Heart left ventricle (tissue), 16 donors: ENCODE data around the gene CACNA1C. TPM values are rescaled to one million over a fixed set of nuclear protein-coding genes. Genes with fewer than 3 reads are reported as not detected.

ENCODE experiments used
- ATAC-seq, 4 donors: fragments of 200-7000 bp; cut with Tn5 transposase; one replicate each; pipeline ENCODE4 v1.9.1; 2020 to 2022; ENCODE audit warnings: moderate library complexity in 4 of 4, mild to moderate bottlenecking in 3 of 4, moderate number of reproducible peaks in 1 of 4
- DNase-seq, 5 donors: peaks; one replicate each; pipeline ENCODE4 v3.0.0-alpha.2; 2020
- H3K27ac ChIP-seq, 12 donors: fragments of 200-600 bp; sonication (generic) in 4 of 12; one replicate each; pipeline versions ENCODE4 v1.5.0 to v1.8.0; 2016 to 2022; ENCODE audit warnings: mild to moderate bottlenecking in 2 of 12
- H3K27me3 ChIP-seq, 9 donors: fragments of 200-600 bp; sonication (generic) in 2 of 9; one replicate each; pipeline versions ENCODE4 v1.5.1 to v1.8.0; 2016 to 2022; ENCODE audit warnings: mild to moderate bottlenecking in 3 of 9
- H3K36me3 ChIP-seq, 9 donors: fragments of 200-600 bp; sonication (generic) in 2 of 9; one replicate each; pipeline versions ENCODE4 v1.5.0 to v1.8.0; 2018 to 2022; ENCODE audit warnings: mild to moderate bottlenecking in 2 of 9
- H3K4me1 ChIP-seq, 12 donors: fragments of 200-600 bp; sonication (generic) in 4 of 12; one replicate each; pipeline versions ENCODE4 v1.5.0 to v1.8.0; 2016 to 2022; ENCODE audit warnings: mild to moderate bottlenecking in 3 of 12
- H3K4me3 ChIP-seq, 12 donors: fragments of 200-600 bp; sonication (generic) in 4 of 12; one replicate each; pipeline versions ENCODE4 v1.5.0 to v1.8.0; 2017 to 2022; ENCODE audit warnings: mild to moderate bottlenecking in 9 of 12, moderate library complexity in 4 of 12
- H3K9me3 ChIP-seq, 12 donors: fragments of 200-600 bp; sonication (generic) in 4 of 12; one replicate each; pipeline versions ENCODE4 v1.5.0 to v1.8.0; 2016 to 2022; ENCODE audit warnings: mild to moderate bottlenecking in 1 of 12
- CTCF ChIP-seq, 12 donors: fragments of 200-600 bp; sonication (generic) in 4 of 12; IDR thresholded peaks; one replicate each; pipeline versions ENCODE4 v1.5.0 to v1.8.0; 2018 to 2022; ENCODE audit warnings: antibody characterized with exemption in 12 of 12, mild to moderate bottlenecking in 5 of 12
- POLR2A ChIP-seq, 2 donors: fragments of 450-650 bp; IDR thresholded peaks; one replicate each; pipeline ENCODE4 v1.6.1; 2017; ENCODE audit warnings: antibody characterized with exemption in 2 of 2, mild to moderate bottlenecking in 2 of 2, moderate library complexity in 2 of 2
- WGBS, 4 donors: extraction: QIAGEN DNeasy Blood & Tissue Kit in 2 of 4; methylation state at CpG; one replicate each; pipeline versions ENCODE4 v1.1.5 to v1.1.7; 2013 to 2018; 5-methylcytosine and 5-hydroxymethylcytosine counted together
- intact Hi-C, 10 donors: fragments of 100-400 bp; cut with DNase I; formaldehyde crosslinking; loops; one replicate each; pipeline versions ENCODE4 v1.11.1 to v1.14.2; 2022
- polyA plus RNA-seq, 2 donors: library from polyadenylated mRNA; stranded (reverse); fragments of 200-250 nt; gene quantifications; one replicate each; pipeline ENCODE4 v1.2.3, GENCODE V29; 2013
- total RNA-seq, 9 donors: library from RNA; depleted of rRNA in 2 of 9; stranded (reverse); fragments of >200 nt in 2 of 9; fragmentation: NEBNext Ultra II Directional in 3 of 9; extraction: Animal tissue kit (Norgen Biotek cat#: 25700) in 3 of 9; gene quantifications; one replicate each; pipeline versions ENCODE4 v1.1.0 to v1.2.4, GENCODE V29; 2016 to 2023
- donor health status: ischemic (EF 13 %, LVEDD 7.1; RV severe dilation, severe dysfunction).
- donor health status: healthy with polysubstance abuse.
- donor health status: DM: no; HTN: yes; CAD: no.
- donor health status: DM: no; HTN: no; CAD: no.
- donor health status: ischemic (EF 25% LVEDD 6.9; RV normal size, moderate dysfunction).
- donor health status: ischemic (EF 25% LVEDD 5.7; RV mildly dilated, moderate dysfunction).
- donor health status: healthy.
- donor health status: DM: yes; HTN: yes; CAD: no.
- donor health status: ischemic (EF 35%, LVEDD 5.7; RV mildly dilated, moderate dysfunction).
- donor health status: nonischemic (EF 11% LVEDD 7.7; RV severe dilation, severe dysfunction).
- donor health status: DM: yes; HTN: yes; CAD: no.
- donor health status: PGD.
- donor health status: ischemic (EF 29% LVEDD 5.4; RV normal size, mild dysfunction).
- donor health status: nonischemic (EF 23%, LVEDD 6.1; RV moderate dilation, normal function).

CACNA1C gene
- total and polyA plus RNA-seq, 11 donors: 41.9 to 196 (median 164) TPM

DNA sequence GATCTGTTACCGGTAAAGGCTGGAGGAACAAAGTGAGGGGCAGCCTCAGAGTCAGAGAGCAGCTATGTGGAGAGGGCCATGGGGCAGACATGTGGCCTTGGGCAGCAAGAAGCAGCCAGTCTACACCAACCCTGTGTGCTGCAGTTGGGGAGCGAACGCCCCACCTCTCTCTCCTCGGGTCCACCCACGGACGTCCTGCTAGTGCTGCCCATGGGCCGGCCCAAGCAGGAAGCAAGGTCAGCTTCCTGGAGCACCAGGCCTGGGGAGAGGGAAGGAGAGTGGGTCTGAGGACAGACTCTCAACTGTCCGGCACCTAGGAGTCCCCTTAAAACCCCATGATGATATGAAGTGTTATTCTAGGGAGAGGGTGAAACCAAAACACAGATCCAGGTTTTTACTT lies 487.2 kb downstream of the CACNA1C start:
- intact Hi-C loops: no loop called here
- Histone ChIP-seq H3K27me3 (no peaks in the 10 kb centered on the region), H3K27ac (peak overlapping the region in 1 of 12 donors; percentile 46), H3K36me3 (peaks cover 0 to 42% (median 0%) of the 10 kb centered on the region in 9 donors), H3K9me3 (no peaks in the 10 kb centered on the region), H3K4me3 (peak overlapping the region in 2 of 12 donors; percentile 3 to 7), H3K4me1 (peaks cover 0 to 21% (median 13%) of the 10 kb centered on the region in 12 donors)
- TF ChIP-seq POLR2A (IDR thresholded peaks at IDR 0.05): no peak
- no peak for TF ChIP-seq CTCF (IDR thresholded peaks at IDR 0.05)
- DNase-seq (peak in 4 of 5 donors; percentile 52 to 71 (median 67)), ATAC-seq (peak in 1 of 4 donors; percentile 80)
- WGBS, 4 donors: 31 to 55% (median 40%) methylated on average over 8 of the region's 8 CpGs

DNA sequence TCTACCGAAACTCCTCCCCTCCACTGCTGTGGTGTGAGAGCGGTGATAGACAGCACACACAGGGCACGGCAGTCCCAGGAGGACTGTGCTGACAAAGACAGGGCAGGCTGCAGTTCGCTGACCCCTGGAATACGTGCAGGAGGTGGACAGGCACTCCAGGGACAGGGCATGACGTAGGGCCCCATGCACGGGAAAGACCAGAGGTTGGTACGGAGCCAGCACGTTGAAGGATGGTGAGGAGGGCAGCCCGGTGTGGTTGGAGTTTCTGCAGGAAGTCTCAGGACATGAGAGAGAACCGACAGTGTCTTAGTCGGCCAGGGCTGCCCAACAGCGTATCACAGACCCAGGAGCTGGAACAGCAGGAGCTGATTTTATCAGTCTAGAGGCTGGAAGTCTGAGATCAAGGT lies 487.8 kb downstream of the CACNA1C start:
- no peaks in the 10 kb centered on the region for H3K9me3 ChIP-seq
- H3K4me3 ChIP-seq: peak overlapping the region in 1 of 12 donors; percentile 7
- ATAC-seq (peak in 3 of 4 donors; percentile 88 to 95 (median 91)), DNase-seq (peak; percentile 56 to 86 (median 77))
- peak overlapping the region in 1 of 12 donors; percentile 46 for H3K27ac ChIP-seq
- peaks cover 0 to 48% (median 1%) of the 10 kb centered on the region in 9 donors for H3K36me3 ChIP-seq
- no peaks in the 10 kb centered on the region for H3K27me3 ChIP-seq
- 33 to 49% (median 36%) methylated on average over 13 of the region's 13 CpGs for WGBS, 4 donors
- TF ChIP-seq CTCF (IDR thresholded peaks at IDR 0.05) (no peak), POLR2A (IDR thresholded peaks at IDR 0.05) (no peak)
- peaks cover 0 to 21% (median 13%) of the 10 kb centered on the region in 12 donors for H3K4me1 ChIP-seq
- intact Hi-C loops: no loop called here

GRCh38 chr12:2541631-2542204 lies 488.9 kb downstream of the CACNA1C start:
- TF ChIP-seq POLR2A (IDR thresholded peaks at IDR 0.05): no peak
- TF ChIP-seq CTCF (IDR thresholded peaks at IDR 0.05): no peak
- ATAC-seq (no peak), DNase-seq (no peak)
- H3K9me3 ChIP-seq: no peaks in the 10 kb centered on the region
- H3K4me3 ChIP-seq: no peak overlapping the region
- peak overlapping the region in 1 of 12 donors; percentile 21 for H3K27ac ChIP-seq
- H3K36me3 ChIP-seq: peaks cover 0 to 49% (median 5%) of the 10 kb centered on the region in 9 donors
- 79 to 85% (median 83%) methylated on average over 10 to 13 of the region's 13 CpGs for WGBS, 4 donors
- H3K4me1 ChIP-seq: peaks cover 0 to 21% (median 13%) of the 10 kb centered on the region in 12 donors
- no peaks in the 10 kb centered on the region for H3K27me3 ChIP-seq
- intact Hi-C loops: no loop called here

DNA sequence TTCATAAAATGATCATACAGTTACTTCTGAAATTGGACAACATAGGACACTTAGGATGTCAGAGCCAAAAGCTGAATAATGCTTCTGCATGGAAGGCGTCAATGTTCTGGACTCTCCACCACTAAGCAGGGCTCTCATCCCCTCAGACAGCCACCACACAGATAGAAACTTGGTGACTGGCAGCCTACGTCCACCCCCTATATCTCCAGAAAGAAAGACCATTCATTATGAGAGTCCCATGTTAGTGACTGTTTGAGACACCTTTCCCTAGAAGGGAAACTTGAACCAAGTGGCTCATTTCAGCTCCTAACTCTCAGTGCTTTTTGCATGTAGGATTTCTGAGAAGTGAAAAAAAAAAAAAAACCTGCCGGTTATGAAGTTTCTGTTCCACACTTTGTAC lies 491.0 kb downstream of the CACNA1C start:
- TF ChIP-seq POLR2A (IDR thresholded peaks at IDR 0.05) (no peak), CTCF (IDR thresholded peaks at IDR 0.05) (no peak)
- Histone ChIP-seq H3K27ac (no peak overlapping the region), H3K27me3 (no peaks in the 10 kb centered on the region), H3K4me1 (peaks cover 0 to 21% (median 0%) of the 10 kb centered on the region in 12 donors), H3K9me3 (no peaks in the 10 kb centered on the region), H3K36me3 (peaks cover 0 to 57% (median 5%) of the 10 kb centered on the region in 9 donors), H3K4me3 (no peak overlapping the region)
- 75 to 94% (median 88%) methylated on average over 3 of the region's 3 CpGs for WGBS, 4 donors
- ATAC-seq (no peak), DNase-seq (no peak)
- intact Hi-C loops: no loop called here
